ENCODE data around the gene NBPF11.
"Not testable (repeated sequence)": the region's sequence is repeated elsewhere in the genome, so short reads cannot be mapped to it uniquely, and the experiment has no call there.

The NBPF11 gene

GRCh38 chr1:148068201-148068600 lies 83.9 kb downstream of the NBPF11 start:
- not testable (repeated sequence) for H3K4me3 ChIP-seq (IDR thresholded peaks at IDR 0.05; ENCODE audit: insufficient read depth, low read depth, low read length); H3K9ac ChIP-seq; H4K20me1 ChIP-seq (ENCODE audit: insufficient read depth); H2AFZ ChIP-seq (ENCODE audit: low read depth); H3K27ac ChIP-seq; H3K27me3 ChIP-seq (ENCODE audit: insufficient read depth, low read depth); H3K79me2 ChIP-seq (ENCODE audit: insufficient read depth, low read depth); H3K4me2 ChIP-seq; H3K36me3 ChIP-seq (ENCODE audit: insufficient read depth); H3K4me1 ChIP-seq (ENCODE audit: low read depth, poor library complexity, severe bottlenecking)

- H3K27ac ChIP-seq; H3K36me3 ChIP-seq (ENCODE audit: insufficient read depth); H3K4me3 ChIP-seq (IDR thresholded peaks at IDR 0.05; ENCODE audit: insufficient read depth, low read depth, low read length); H4K20me1 ChIP-seq (ENCODE audit: insufficient read depth); H2AFZ ChIP-seq (ENCODE audit: low read depth); H3K27me3 ChIP-seq (ENCODE audit: insufficient read depth, low read depth); H3K79me2 ChIP-seq (ENCODE audit: insufficient read depth, low read depth); H3K9ac ChIP-seq; H3K4me2 ChIP-seq: not testable (repeated sequence)
- peaks cover 11% of the 10 kb centered on the region for H3K4me1 ChIP-seq (ENCODE audit: low read depth, poor library complexity, severe bottlenecking)
These were observed 91.8 kb downstream of the NBPF11 start for GRCh38 chr1:148060294-148060701.

- not testable (repeated sequence) for H2AFZ ChIP-seq (ENCODE audit: low read depth); H3K4me3 ChIP-seq (IDR thresholded peaks at IDR 0.05; ENCODE audit: insufficient read depth, low read depth, low read length)
These were observed 94.7 kb downstream of the NBPF11 start for GRCh38 chr1:148057384-148057783.

More at GRCh38 chr1:148057384-148057783, 94.7 kb downstream of the NBPF11 start:
- not testable (repeated sequence) for H4K20me1 ChIP-seq (ENCODE audit: insufficient read depth); H3K27ac ChIP-seq; H3K27me3 ChIP-seq (ENCODE audit: insufficient read depth, low read depth); H3K36me3 ChIP-seq (ENCODE audit: insufficient read depth); H3K9ac ChIP-seq; H3K79me2 ChIP-seq (ENCODE audit: insufficient read depth, low read depth)
- peak overlapping the region; percentile 47 for H3K4me2 ChIP-seq
- H3K4me1 ChIP-seq (ENCODE audit: low read depth, poor library complexity, severe bottlenecking): peaks cover 11% of the 10 kb centered on the region
